T-helper 2 cell (primary cell): ENCODE data around the gene GRM1.

Experiments used
- DNase-seq, 5 experiments: peaks; one replicate each; pipeline versions ENCODE4 v3.0.0 to v3.0.0-alpha.2; 2012 to 2022

Gene GRM1

GRCh38 chr6:146484411-146484810 is 455.5 kb downstream of the GRM1 start:
- no peak for DNase-seq
